Brain microvascular endothelial cell (primary cell): ENCODE measurements around the gene TLR3.

Experiments used
- DNase-seq: peaks from one replicate; pipeline ENCODE4 v3.0.0-alpha.2; 2020
- H3K27ac ChIP-seq: fragments of 250-450 bp; sonication (Bioruptor Pico); 2 replicates; pipeline ENCODE4 v1.5.1; 2020; ENCODE audit warnings: mild to moderate bottlenecking, moderate library complexity
- H3K27me3 ChIP-seq: fragments of 250-450 bp; sonication (Bioruptor Pico); replicated peaks from 2 replicates; pipeline ENCODE4 v1.5.1; 2020; ENCODE audit warnings: mild to moderate bottlenecking
- H3K36me3 ChIP-seq: fragments of 250-450 bp; sonication (Bioruptor Pico); replicated peaks from 2 replicates; pipeline ENCODE4 v1.5.1; 2020; ENCODE audit warnings: mild to moderate bottlenecking
- H3K4me3 ChIP-seq: 2 replicates; pipeline ENCODE4 v1.5.1; 2011; ENCODE audit warnings: low read depth, mild to moderate bottlenecking, control low read depth, low read length, moderate library complexity
- in situ Hi-C: cut with HindIII; loops from 2 replicates; pipeline ENCODE4 v1.10.0; 2017; ENCODE audit warnings: low sequenced_read_pairs, low pct_ligation_motif_present
- TF ChIP-seq, protein P1 (sequence below): IDR thresholded peaks from 2 replicates; pipeline ENCODE4 v1.5.1; 2011; ENCODE audit warnings: low read depth, mild to moderate bottlenecking, moderate library complexity, low read length, control low read depth, inconsistent platforms; ENCODE audit errors: missing control alignments

Gene TLR3

DNA sequence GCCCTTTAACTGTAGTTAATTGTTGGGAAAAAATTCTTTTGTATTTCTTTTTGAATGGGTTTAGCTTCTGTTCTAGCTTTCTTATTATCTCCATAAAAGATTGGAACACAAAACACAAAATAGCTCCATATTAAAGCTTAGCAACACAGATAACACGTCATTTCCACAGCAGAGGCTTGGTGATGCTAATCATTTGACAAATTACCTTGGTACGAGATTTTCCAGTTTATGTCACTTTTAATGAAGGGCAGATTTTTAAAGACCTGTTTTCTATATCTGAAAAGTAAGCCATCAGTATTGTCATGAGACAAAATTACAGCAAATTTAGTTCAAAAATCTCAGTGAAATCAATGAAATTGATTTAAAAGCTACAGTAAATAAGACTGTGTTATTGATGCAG is 63.0 kb downstream of the TLR3 start:
- no peaks in the 10 kb centered on the region for H3K27me3 ChIP-seq
- no peaks in the 10 kb centered on the region for H3K36me3 ChIP-seq
- H3K27ac ChIP-seq = no peak overlapping the region
- in situ Hi-C loops = no loop called here
- no peak overlapping the region for H3K4me3 ChIP-seq
- DNase-seq = no peak
- TF ChIP-seq, protein P1, sequence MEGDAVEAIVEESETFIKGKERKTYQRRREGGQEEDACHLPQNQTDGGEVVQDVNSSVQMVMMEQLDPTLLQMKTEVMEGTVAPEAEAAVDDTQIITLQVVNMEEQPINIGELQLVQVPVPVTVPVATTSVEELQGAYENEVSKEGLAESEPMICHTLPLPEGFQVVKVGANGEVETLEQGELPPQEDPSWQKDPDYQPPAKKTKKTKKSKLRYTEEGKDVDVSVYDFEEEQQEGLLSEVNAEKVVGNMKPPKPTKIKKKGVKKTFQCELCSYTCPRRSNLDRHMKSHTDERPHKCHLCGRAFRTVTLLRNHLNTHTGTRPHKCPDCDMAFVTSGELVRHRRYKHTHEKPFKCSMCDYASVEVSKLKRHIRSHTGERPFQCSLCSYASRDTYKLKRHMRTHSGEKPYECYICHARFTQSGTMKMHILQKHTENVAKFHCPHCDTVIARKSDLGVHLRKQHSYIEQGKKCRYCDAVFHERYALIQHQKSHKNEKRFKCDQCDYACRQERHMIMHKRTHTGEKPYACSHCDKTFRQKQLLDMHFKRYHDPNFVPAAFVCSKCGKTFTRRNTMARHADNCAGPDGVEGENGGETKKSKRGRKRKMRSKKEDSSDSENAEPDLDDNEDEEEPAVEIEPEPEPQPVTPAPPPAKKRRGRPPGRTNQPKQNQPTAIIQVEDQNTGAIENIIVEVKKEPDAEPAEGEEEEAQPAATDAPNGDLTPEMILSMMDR = no peak

DNA sequence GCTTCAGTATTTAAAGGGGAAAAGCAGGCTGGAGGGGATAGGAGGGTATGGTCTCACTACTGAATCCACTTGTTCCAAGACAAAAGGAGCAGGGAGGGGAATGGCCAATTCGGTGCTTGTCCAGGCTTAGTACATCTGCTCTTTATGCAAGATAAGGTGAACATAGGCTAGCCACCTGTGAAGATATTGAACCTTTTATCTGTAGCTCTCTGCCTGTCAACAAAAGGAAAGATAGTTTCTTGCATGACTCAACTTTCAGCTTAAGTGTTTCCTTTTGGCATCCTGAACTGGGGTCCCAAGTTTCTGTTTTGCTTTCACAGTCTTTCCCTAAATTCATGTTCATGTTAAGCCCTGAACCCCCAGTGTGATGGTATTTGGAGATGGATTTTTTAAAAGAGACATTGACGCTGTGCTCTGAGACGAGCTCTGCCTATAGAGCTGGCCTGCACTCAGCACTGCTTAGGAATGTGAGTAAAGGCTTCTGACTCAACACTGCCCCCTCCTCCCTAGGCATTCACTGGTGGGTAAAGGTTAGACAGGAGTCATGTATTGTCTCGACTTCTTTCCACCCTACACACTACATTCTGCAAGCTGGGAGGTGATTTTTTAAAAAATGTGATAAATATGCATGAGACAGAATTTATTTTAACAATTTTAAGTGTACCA is 63.8 kb downstream of the TLR3 start:
- DNase-seq = peak; percentile 77
- in situ Hi-C loops = no loop called here
- Histone ChIP-seq H3K27ac (no peak overlapping the region), H3K27me3 (no peaks in the 10 kb centered on the region), H3K36me3 (no peaks in the 10 kb centered on the region), H3K4me3 (no peak overlapping the region)
- TF ChIP-seq, protein P1 = peak; percentile 48

DNA sequence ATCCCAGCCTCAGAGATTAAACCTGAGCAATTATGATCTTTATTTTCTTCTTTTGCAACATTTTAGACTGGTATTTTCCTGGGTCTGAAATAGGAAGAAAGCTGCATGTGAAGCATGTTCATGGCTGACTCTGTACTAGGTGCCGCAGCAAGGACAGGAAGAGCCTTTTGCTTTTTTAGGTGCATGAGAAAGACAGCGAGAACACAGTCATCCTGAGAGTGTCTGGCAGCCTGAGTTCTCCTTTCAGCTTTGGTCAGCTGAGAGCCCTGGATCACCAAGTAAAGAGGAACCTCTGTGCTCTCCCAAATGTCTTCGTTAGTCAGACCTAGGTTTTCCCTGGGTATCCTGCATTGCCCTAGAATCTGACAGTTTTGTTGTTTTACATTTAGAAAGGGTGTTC is 65.3 kb downstream of the TLR3 start:
- TF ChIP-seq, protein P1 = no peak
- in situ Hi-C loops = no loop called here
- DNase-seq = no peak

DNA sequence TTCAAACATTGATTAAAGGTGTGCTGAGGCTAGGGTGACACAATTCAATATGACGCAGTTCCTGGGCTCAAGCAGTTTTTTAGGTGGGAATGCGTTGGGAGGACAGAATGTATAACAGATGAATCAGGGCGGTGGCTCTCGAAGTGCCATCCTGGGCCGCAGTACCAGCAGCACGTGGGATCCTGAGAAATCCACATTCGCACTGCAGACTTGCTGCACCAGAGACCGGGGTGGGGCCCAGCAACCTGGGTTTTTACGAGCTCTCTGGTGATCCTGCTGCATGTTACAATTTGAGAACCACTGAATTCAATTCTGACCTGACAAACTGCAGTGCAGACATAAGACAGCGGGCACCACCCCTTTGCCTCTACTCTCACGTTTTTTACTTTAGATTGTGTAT is 65.9 kb downstream of the TLR3 start:
- no peak overlapping the region for H3K27ac ChIP-seq
- in situ Hi-C loops = no loop called here

More for the DNA sequence above, 65.3 kb downstream of the TLR3 start:
- no peak overlapping the region for H3K4me3 ChIP-seq
- H3K27ac ChIP-seq = no peak overlapping the region
- H3K36me3 ChIP-seq = no peaks in the 10 kb centered on the region
- no peaks in the 10 kb centered on the region for H3K27me3 ChIP-seq

DNA sequence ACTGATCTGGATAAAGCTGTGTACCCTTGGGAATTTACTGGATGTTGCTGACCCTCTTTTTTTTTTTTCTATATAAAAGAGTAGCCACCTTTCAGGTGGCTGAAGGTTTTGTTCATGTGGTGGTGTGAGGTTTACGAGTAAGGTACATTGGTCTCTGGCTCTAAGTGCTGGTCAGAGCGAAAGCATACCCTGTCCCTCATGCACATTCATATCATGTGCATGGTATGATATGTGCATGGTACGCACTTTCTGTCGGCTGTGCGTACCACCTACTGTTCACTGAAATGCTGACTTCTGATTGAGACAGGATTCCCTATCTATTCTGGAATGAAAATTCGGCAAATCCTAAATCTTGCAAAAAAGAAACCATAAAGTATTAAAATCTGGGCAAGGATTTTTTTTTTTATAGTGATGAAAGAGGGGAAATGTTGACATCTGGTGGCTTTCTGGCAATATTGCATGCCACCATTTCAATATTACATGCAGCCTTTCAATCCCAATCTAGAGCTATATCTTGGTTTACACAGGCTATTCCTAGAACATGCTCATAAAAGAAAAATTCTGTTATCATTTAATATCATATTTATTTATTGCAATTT is 68.3 kb downstream of the TLR3 start:
- TF ChIP-seq, protein P1 = peak; percentile 57
- in situ Hi-C loops = no loop called here
- H3K27me3 ChIP-seq = no peaks in the 10 kb centered on the region
- no peak overlapping the region for H3K4me3 ChIP-seq
- H3K36me3 ChIP-seq = no peaks in the 10 kb centered on the region
- no peak for DNase-seq
- H3K27ac ChIP-seq = no peak overlapping the region

More for the DNA sequence above, 65.9 kb downstream of the TLR3 start:
- H3K36me3 ChIP-seq = no peaks in the 10 kb centered on the region
- DNase-seq = no peak
- TF ChIP-seq, protein P1 = no peak
- no peaks in the 10 kb centered on the region for H3K27me3 ChIP-seq
- H3K4me3 ChIP-seq = no peak overlapping the region
